ENCODE data around the gene CUX1. TPM values are rescaled to one million over a fixed set of nuclear protein-coding genes. Genes with fewer than 3 reads are reported as not detected.

The CUX1 gene
- total RNA-seq, 1 experiment from 2014 or later = 53.5 TPM

- DNase-seq = no peak
- H3K4me1 Mint-ChIP-seq = peaks cover 40 to 44% of the 10 kb centered on the region in 2 experiments
- no peak overlapping the region for H3K4me2 ChIP-seq (ENCODE audit: insufficient read depth, insufficient read length, low read length)
These were observed 130.5 kb downstream of the CUX1 start for GRCh38 chr7:101947899-101948298.

More at GRCh38 chr7:101947899-101948298, 130.5 kb downstream of the CUX1 start:
- Histone ChIP-seq H3K14ac (ENCODE audit: insufficient read depth, low read length) (no peak overlapping the region), H3K79me1 (ENCODE audit: insufficient read depth, low read depth, low read length, poor library complexity, severe bottlenecking) (peaks cover 2% of the 10 kb centered on the region), H3K9me3 (ENCODE audit: control insufficient read depth, low read depth, low read length) (no peaks in the 10 kb centered on the region), H2BK5ac (ENCODE audit: insufficient read length, low read length) (no peak overlapping the region), H3K4ac (ENCODE audit: low read depth, low read length) (no peak overlapping the region), H2BK120ac (ENCODE audit: low read depth, low read length, poor library complexity, severe bottlenecking) (no peak overlapping the region), H2AK5ac (ENCODE audit: insufficient read length, low read length) (no peak overlapping the region), H3K23me2 (ENCODE audit: insufficient read length, low read depth, low read length, poor library complexity, severe bottlenecking) (no peaks in the 10 kb centered on the region), H2BK20ac (ENCODE audit: low read depth, low read length, poor library complexity, severe bottlenecking) (no peak overlapping the region), H2BK15ac (ENCODE audit: low read depth, low read length) (no peak overlapping the region), H3K23ac (ENCODE audit: insufficient read length, low read depth, low read length) (no peak overlapping the region), H4K5ac (ENCODE audit: insufficient read length, low read depth, low read length) (no peak overlapping the region), H4K8ac (replicated peaks; ENCODE audit: insufficient read length, low read depth, low read length) (no peak overlapping the region), H3K18ac (ENCODE audit: insufficient read length, low read depth, low read length) (no peak overlapping the region), H3K4me1 (ENCODE audit: insufficient read depth, low read length) (peaks cover 2% of the 10 kb centered on the region; the same call in 1 of the 2 replicates), H3K9ac (ENCODE audit: extremely low read depth, insufficient read length, low read length) (no peak overlapping the region), H2BK12ac (ENCODE audit: insufficient read length, low read depth, low read length) (no peak overlapping the region), H3K56ac (ENCODE audit: insufficient read length, low read depth, low read length) (no peak overlapping the region), H4K20me1 (ENCODE audit: control insufficient read depth, insufficient read depth, insufficient read length) (no peaks in the 10 kb centered on the region), H3T11ph (ENCODE audit: low read length) (no peak overlapping the region), H4K91ac (ENCODE audit: insufficient read length, low read depth, low read length) (no peak overlapping the region), H3K79me2 (ENCODE audit: insufficient read depth, low read length) (peaks cover 8% of the 10 kb centered on the region; the same call in 1 of the 2 replicates), H3K27ac (ENCODE audit: insufficient read length, low read depth, low read length) (no peak overlapping the region), H3K27me3 (ENCODE audit: insufficient read depth, low read length) (no peaks in the 10 kb centered on the region), H2AFZ (ENCODE audit: low read length) (no peak overlapping the region)
- H3K36me3 Mint-ChIP-seq (ENCODE audit: insufficient read depth in 1 of 3, low read depth in 3 of 3) = peaks cover 0 to 14% (median 8%) of the 10 kb centered on the region in 3 experiments; a peak in 5 of 7 replicates
- H3K9me3 Mint-ChIP-seq = no peaks in the 10 kb centered on the region
- no peaks in the 10 kb centered on the region for H3K27me3 Mint-ChIP-seq (ENCODE audit: low read depth)
- TF ChIP-seq, protein P1, sequence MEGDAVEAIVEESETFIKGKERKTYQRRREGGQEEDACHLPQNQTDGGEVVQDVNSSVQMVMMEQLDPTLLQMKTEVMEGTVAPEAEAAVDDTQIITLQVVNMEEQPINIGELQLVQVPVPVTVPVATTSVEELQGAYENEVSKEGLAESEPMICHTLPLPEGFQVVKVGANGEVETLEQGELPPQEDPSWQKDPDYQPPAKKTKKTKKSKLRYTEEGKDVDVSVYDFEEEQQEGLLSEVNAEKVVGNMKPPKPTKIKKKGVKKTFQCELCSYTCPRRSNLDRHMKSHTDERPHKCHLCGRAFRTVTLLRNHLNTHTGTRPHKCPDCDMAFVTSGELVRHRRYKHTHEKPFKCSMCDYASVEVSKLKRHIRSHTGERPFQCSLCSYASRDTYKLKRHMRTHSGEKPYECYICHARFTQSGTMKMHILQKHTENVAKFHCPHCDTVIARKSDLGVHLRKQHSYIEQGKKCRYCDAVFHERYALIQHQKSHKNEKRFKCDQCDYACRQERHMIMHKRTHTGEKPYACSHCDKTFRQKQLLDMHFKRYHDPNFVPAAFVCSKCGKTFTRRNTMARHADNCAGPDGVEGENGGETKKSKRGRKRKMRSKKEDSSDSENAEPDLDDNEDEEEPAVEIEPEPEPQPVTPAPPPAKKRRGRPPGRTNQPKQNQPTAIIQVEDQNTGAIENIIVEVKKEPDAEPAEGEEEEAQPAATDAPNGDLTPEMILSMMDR (conservative IDR thresholded peaks at IDR 0.05) = no peak
- peak overlapping the region in 1 of 2 experiments; percentile 51; a peak in 2 of 5 replicates for H3K4me3 Mint-ChIP-seq
- WGBS (ENCODE audit: extremely low coverage, insufficient read length, low lambda C conversion rate) = no CpG with 5 or more reads among the region's 10 CpGs
- peak overlapping the region in 2 of 3 experiments; percentile 20 to 76; a peak in 2 of 7 replicates for H3K27ac Mint-ChIP-seq

All from H9 (cell line).